Activated naive CD8-positive, alpha-beta T cell (primary cell): ENCODE data around the gene FBXW4.
A peak's percentile ranks its signal among the peaks of the same experiment; 100 is the strongest.

Source experiments
- H3K27ac Mint-ChIP-seq: one replicate; pipeline ENCODE4 v1.8.0; 2021; ENCODE audit warnings: mixed read lengths
- H3K27me3 Mint-ChIP-seq: one replicate; pipeline ENCODE4 v1.8.0; 2021; ENCODE audit warnings: mixed read lengths
- H3K36me3 Mint-ChIP-seq: one replicate; pipeline ENCODE4 v1.8.0; 2021; ENCODE audit warnings: mixed read lengths
- H3K4me1 Mint-ChIP-seq: one replicate; pipeline ENCODE4 v1.8.0; 2021; ENCODE audit warnings: low read depth, mixed read lengths
- H3K4me3 Mint-ChIP-seq: one replicate; pipeline ENCODE4 v1.8.0; 2021; ENCODE audit warnings: mild to moderate bottlenecking, mixed read lengths
- H3K9me3 Mint-ChIP-seq: one replicate; pipeline ENCODE4 v1.8.0; 2021; ENCODE audit warnings: low read depth, mixed read lengths

The FBXW4 gene

DNA sequence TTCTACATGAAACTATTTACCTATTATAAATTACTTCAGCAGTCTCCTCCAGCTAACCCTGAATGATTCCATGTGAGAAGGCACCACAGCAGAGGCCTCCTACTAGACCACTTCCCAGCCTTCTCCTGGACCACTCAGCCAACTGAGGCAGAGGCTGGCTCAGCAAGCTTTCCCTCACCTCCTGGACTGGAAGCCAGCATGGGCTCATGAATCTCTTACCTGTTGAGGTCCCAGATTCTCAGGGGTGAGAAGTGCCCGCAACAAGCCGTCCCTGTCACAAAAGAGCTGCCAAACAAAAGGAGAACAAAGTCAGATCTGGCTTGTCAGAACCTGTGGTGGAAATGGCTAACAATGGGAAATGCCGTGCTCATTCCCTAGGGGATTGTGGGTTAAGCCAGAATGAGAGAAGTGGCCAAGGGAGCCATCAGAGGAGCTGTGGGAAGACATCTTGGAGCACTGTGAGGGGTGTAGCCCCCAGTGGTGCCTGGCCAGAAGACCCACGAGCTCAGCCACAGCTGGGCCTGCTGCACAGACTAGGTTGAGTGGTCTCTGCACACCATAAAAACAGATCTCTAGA, 70.4 kb downstream of the FBXW4 start:
- no peak overlapping the region for H3K4me3 Mint-ChIP-seq
- no peaks in the 10 kb centered on the region for H3K9me3 Mint-ChIP-seq
- H3K36me3 Mint-ChIP-seq: peaks cover 5% of the 10 kb centered on the region
- no peak overlapping the region for H3K27ac Mint-ChIP-seq
- no peaks in the 10 kb centered on the region for H3K27me3 Mint-ChIP-seq
- H3K4me1 Mint-ChIP-seq: peaks cover 2% of the 10 kb centered on the region

DNA sequence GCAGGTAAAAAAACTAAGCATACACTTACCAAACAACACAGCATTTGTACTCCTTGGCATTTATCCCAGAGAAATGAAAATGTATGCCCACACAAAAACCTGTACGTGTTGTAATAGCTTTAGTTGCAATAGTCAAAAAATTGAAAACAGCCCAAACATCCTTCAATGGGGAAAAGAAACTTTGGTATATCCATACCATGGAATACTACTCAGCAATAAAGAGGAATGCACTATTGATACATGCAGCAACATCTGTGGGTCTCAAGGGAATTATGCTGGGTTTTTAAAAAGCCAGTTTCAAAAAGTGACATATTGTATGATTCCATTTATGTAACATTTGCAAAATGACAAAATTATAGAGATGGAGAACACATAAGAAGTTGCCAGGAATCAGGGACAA, 71.4 kb downstream of the FBXW4 start:
- H3K4me1 Mint-ChIP-seq: peaks cover 1% of the 10 kb centered on the region
- H3K9me3 Mint-ChIP-seq: no peaks in the 10 kb centered on the region
- no peak overlapping the region for H3K27ac Mint-ChIP-seq
- peaks cover 5% of the 10 kb centered on the region for H3K36me3 Mint-ChIP-seq
- H3K4me3 Mint-ChIP-seq: no peak overlapping the region
- H3K27me3 Mint-ChIP-seq: no peaks in the 10 kb centered on the region

DNA sequence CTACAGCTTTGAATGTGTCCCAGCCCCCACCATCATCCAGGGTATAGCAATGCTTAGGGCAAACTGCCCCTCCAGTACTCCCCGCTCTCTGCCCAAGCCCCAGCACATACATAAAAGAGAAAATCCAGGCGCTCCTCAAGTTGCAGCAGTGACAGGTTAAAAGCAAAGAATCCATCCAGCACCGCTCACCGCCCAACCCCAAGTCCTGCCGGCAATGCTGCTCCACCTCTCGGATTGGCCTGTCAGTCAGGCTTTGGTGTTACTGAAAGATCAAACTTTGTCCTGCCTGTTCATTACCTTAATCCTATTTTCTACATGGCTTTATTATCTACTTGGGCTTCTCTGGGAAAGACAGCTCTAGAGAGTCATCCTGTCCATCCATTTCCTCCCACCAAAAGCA, 75.0 kb downstream of the FBXW4 start:
- no peak overlapping the region for H3K4me3 Mint-ChIP-seq
- peaks cover 5% of the 10 kb centered on the region for H3K36me3 Mint-ChIP-seq
- H3K27ac Mint-ChIP-seq: peak overlapping the region; percentile 50
- H3K27me3 Mint-ChIP-seq: no peaks in the 10 kb centered on the region
- no peaks in the 10 kb centered on the region for H3K9me3 Mint-ChIP-seq
- no peaks in the 10 kb centered on the region for H3K4me1 Mint-ChIP-seq

DNA sequence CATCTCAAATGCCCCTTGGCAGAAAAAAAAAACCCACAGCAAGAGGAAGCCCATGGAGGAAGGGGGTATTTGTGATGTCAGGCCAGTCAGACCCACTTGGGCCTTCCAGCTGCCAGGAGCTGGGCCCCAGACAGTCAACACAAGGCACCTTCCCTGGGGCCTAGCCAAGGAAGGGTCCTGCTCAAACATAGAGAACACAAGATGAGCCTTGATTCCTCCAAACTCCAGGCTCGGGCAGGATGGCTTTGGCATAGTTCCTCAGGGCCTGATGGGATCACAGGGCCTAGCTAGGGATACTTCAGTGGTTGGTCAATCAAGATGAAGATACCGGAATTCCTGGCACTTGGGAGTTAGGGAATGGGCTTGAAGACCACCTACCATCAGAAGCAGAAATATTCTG, 76.1 kb downstream of the FBXW4 start:
- H3K9me3 Mint-ChIP-seq: no peaks in the 10 kb centered on the region
- no peak overlapping the region for H3K27ac Mint-ChIP-seq
- H3K4me3 Mint-ChIP-seq: no peak overlapping the region
- H3K4me1 Mint-ChIP-seq: no peaks in the 10 kb centered on the region
- H3K36me3 Mint-ChIP-seq: peaks cover 5% of the 10 kb centered on the region
- H3K27me3 Mint-ChIP-seq: no peaks in the 10 kb centered on the region

DNA sequence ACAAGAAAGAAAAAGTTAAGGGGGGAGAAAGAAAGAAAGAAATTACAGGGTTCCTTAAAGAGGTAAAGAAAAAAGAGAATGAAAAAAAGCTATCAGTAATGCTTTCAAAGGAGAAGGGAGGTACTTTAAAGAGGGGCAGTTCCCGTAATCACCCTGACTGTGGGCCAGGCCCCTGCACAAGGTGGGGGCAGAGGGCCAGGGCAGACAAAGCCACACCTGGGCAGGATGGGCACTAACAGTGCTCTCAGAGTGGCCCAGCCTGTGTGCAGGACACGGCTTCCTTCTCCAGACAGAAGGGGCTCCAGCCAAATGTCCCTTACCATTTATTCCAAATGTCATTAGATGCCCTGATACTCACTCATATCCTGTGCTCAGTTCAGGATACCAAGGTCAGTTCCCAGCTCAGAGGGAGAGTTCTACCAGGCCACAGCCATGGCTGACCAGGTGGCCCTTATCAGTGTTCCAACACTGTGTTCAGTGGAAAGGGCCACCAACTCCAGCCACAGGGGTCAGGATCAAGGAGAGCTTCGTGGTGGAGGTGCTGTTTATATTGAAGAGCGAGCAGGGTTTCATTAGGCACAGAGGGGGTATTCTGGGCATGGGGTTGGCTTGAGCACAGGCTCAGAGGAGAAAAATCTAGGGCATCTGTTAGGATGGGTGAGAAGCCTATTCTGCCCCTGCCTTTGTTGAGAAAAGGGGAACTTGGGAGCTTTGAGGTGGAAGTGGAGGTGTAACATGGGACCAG, 77.0 kb downstream of the FBXW4 start:
- Mint-ChIP-seq H3K36me3 (no peaks in the 10 kb centered on the region), H3K4me3 (no peak overlapping the region), H3K27ac (peak overlapping the region; percentile 81), H3K9me3 (no peaks in the 10 kb centered on the region), H3K4me1 (no peaks in the 10 kb centered on the region), H3K27me3 (no peaks in the 10 kb centered on the region)

DNA sequence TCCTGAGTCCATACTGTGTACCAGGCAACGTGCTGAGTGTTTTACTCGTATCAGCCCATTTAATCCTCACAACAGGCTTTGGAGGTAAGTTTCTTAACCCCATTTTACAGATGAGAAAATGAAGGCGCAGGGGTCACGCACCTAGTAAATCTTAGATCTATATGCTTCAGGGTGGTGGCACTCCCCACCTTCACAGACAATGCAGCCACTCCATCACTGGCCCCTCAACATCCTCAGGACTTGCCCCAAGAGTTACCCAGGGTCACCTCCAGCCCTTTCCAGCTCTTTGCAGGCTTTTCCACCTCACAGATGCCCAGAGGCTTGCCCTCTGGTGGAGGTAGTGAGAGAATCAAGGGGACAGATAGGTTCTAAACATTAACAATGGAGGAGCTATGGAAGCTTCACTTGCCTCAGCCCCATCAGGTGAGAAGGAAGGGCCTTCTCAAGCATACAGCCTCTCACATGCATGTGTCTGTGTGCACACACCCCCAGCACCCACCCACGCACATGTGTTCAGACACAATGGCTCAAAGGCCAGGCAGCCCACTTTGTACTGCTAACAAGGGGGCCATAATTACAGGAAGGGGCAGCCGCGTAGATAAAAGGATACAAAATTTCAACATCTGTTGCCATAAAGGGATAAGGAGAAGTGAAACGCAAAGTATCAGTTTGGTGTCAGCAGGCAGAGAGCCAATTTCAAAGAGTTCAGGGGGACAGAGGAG, 77.7 kb downstream of the FBXW4 start:
- peak overlapping the region; percentile 81 for H3K27ac Mint-ChIP-seq
- no peak overlapping the region for H3K4me3 Mint-ChIP-seq
- H3K9me3 Mint-ChIP-seq: no peaks in the 10 kb centered on the region
- H3K36me3 Mint-ChIP-seq: no peaks in the 10 kb centered on the region
- H3K4me1 Mint-ChIP-seq: no peaks in the 10 kb centered on the region
- no peaks in the 10 kb centered on the region for H3K27me3 Mint-ChIP-seq

DNA sequence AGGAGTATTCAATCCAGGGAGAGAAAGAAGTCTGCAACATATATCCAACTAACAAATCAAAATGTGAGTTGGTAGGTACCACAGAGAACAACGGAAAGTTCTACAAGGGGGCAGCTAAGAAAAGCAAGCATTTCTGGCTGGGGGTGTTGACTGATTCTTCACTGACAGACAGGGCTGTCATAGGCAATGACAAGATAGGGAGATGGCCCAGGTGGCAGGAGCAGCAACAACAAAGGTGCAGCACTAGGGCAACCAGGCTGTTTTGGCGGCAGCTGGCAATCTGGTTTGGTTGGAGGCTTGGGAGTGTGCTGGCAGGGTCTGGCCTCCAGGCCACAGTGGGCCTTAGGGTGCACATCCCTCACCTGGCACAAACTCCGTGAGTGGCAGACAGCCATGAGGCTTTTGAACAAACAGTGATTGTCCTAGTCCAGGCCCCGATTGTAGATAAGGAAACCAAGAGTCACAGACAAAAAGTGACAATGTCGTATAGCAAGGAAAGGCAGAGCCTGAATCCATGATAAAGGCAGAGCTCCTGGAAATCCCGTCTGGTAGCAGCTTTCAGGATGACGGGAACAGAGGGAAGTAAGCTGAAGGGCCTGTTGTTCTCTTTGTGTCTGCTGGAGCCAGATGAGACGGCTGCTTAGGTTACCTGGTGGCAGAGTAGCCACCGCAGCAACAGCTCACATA, 78.4 kb downstream of the FBXW4 start:
- H3K4me1 Mint-ChIP-seq: peaks cover 3% of the 10 kb centered on the region
- peak overlapping the region; percentile 41 for H3K27ac Mint-ChIP-seq
- H3K27me3 Mint-ChIP-seq: no peaks in the 10 kb centered on the region
- H3K4me3 Mint-ChIP-seq: no peak overlapping the region
- no peaks in the 10 kb centered on the region for H3K9me3 Mint-ChIP-seq
- H3K36me3 Mint-ChIP-seq: no peaks in the 10 kb centered on the region

DNA sequence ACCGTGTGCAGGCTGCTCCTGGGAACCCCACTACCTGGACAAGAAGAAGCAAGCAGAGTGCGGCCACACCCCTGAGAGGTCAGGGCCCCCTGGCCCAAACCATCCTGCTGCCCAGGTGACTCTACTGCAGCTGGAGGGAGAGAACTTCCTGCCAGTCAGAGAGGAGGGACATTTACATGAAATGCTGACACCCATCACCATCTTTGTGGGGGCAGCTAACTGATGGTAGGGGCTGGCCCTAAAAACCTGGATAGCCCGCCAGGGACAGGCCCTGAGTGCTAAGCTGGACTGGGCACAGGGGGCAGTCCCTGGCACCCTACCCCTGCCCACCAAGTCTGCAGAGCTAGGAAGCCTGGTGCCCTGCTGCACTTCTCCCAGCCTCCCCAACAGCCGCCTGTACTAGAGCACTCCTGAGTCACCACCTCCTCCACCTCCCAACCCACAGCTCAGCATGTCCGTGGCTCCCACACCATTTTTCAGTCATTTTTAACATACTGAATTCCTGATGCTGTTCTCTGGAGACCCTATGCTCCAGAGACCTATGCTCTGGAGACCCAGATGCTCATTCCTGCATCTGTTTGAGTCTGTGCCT, 79.3 kb downstream of the FBXW4 start:
- Mint-ChIP-seq H3K27me3 (no peaks in the 10 kb centered on the region), H3K4me3 (no peak overlapping the region), H3K27ac (no peak overlapping the region), H3K4me1 (peaks cover 3% of the 10 kb centered on the region), H3K9me3 (no peaks in the 10 kb centered on the region), H3K36me3 (no peaks in the 10 kb centered on the region)

DNA sequence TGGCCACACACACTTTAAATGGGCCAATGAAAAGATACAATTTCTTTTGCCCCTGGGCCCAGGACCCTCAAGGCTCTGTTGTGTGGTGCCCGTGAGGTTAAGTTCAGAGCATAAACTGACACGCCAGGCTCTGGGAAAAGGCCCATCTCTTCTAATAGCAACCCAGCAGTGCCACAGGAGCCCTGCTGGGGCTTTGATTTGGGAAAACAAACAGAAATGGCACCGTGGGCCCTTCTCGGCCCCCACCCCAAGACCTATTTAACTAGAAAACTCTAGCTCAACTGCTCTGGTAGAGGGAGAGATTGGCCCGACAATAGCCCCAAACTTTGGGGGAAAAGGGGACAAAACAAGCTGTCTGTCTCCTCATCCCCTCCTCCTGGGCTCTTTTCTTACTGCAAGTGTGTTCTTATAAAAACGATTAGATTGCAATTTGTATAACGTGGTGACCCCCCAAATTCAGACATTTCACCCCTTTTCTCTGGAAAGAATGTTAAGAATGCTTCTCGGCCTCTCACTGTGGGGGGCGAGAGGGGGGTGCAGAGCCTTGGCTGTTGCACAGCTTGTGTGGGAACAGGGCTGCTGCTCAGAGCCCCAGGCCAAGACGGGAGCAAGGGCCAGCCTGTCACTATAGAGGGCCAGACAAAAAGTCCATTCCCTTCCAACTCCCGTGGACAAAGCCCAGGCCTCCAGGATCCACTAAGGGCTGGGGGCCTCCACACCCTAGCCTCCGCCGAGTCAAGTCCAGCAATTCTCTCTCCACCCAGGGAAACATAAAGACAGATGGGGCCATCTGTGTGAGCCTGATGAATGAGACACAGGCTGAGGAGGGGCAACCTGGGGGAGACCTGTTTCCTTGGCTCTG, 80.1 kb downstream of the FBXW4 start:
- Mint-ChIP-seq H3K4me1 (peaks cover 3% of the 10 kb centered on the region), H3K4me3 (no peak overlapping the region), H3K36me3 (no peaks in the 10 kb centered on the region), H3K27ac (no peak overlapping the region), H3K9me3 (no peaks in the 10 kb centered on the region), H3K27me3 (no peaks in the 10 kb centered on the region)

DNA sequence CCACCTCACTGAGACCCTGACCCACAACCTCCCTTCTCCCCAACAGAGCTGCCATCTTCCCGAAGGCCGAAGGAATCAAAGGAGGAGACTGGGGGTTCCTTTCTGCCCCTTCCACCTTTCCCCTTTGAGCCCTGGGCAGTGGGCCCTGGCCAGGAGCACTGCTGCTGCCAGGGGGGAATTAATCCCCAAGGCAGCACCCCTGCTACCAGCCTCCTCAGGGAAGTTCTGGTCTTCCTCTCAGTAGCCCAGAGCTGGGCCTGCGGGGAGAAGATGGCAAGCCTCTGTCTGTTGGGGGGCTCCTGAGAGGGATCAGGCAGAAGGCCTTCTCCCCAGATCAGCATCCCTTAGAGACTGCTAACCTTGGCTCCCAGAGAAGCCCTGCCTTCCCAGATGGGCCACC, 81.3 kb downstream of the FBXW4 start:
- Mint-ChIP-seq H3K27ac (peak overlapping the region; percentile 22), H3K27me3 (no peaks in the 10 kb centered on the region), H3K4me3 (no peak overlapping the region), H3K9me3 (no peaks in the 10 kb centered on the region), H3K36me3 (no peaks in the 10 kb centered on the region), H3K4me1 (peaks cover 3% of the 10 kb centered on the region)

DNA sequence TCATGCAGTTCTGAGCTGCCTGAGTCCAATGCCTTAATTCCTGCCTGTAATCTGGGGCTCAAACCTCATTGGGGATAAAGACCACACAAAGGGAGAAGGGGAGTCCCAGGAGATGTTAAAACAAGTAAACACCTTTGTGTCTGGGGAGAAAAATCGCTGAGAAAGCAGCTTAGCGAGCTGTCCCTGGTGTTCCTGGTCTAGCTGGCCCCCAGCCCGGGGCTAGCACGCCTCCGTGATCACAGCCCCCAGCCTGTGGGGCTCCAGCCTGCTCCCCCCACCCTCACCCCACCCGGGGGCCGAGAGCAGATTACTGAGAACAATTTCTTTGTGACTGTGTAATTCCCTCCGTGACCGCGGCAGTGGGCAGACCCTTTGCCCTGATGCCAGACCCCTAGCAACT, 82.1 kb downstream of the FBXW4 start:
- no peaks in the 10 kb centered on the region for H3K9me3 Mint-ChIP-seq
- H3K27ac Mint-ChIP-seq: no peak overlapping the region
- no peaks in the 10 kb centered on the region for H3K27me3 Mint-ChIP-seq
- H3K36me3 Mint-ChIP-seq: no peaks in the 10 kb centered on the region
- peaks cover 3% of the 10 kb centered on the region for H3K4me1 Mint-ChIP-seq
- no peak overlapping the region for H3K4me3 Mint-ChIP-seq

DNA sequence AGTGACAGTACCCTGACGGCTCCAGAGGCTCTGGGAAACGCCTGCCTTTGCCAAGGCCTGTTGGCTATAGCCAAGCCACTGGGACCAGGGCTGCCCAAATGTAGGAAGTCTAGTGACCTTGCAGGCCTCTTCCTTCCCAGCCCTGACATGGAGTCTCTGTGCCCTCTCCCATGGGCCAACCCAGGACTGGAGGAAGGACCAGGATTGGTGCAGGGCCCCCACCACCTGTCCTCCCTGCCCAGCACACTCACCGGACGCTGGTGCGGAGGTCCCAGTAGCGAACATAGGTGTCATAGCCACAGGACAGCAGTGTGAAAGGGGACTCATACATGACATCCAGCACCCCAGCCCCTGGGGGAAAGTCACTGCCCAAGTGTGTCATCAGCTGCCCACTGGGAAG, 82.9 kb downstream of the FBXW4 start:
- no peak overlapping the region for H3K27ac Mint-ChIP-seq
- H3K4me1 Mint-ChIP-seq: peaks cover 3% of the 10 kb centered on the region
- H3K36me3 Mint-ChIP-seq: no peaks in the 10 kb centered on the region
- H3K4me3 Mint-ChIP-seq: no peak overlapping the region
- H3K27me3 Mint-ChIP-seq: no peaks in the 10 kb centered on the region
- no peaks in the 10 kb centered on the region for H3K9me3 Mint-ChIP-seq

DNA sequence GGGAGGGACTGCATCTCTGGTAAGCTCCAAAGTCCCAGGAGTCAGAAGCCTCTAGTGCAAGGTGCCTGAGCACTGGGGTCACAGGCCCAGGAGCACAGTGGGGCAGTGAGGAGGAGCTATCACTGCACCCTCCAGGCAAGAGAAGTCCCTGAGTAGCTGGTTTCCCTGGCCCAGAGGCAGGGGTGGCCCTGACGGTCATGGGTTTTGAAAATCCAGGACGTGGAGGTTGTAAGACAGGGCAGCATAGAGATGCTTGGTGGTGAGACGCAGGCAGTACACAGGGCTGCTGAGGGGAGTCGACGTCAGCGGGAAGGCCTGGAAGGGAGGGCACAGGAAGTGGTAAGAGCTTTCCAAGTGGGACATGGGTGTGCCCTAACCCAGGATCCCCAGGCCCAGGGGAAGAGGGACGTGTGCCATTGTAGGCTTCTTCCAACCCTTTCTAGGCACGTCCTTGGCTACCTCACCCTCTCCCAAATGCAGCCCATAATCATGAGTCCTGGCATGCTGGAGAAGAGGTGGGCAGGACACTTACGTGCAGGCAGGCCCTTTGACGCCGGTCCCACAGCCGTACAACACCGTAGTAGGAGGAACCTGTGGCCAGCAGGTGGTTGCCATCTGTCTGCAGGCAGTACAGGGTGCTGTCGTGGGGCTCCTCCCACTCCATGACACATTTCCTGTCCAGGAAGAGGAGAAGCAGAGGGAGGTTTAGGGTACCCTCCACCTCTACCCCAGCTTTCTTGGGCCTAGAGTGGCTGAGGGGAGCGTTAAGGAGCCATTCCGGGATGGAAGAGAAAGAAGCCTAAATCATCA, 83.7 kb downstream of the FBXW4 start:
- H3K4me3 Mint-ChIP-seq: no peak overlapping the region
- no peaks in the 10 kb centered on the region for H3K9me3 Mint-ChIP-seq
- no peaks in the 10 kb centered on the region for H3K27me3 Mint-ChIP-seq
- H3K27ac Mint-ChIP-seq: peak overlapping the region; percentile 58
- no peaks in the 10 kb centered on the region for H3K36me3 Mint-ChIP-seq
- peaks cover 3% of the 10 kb centered on the region for H3K4me1 Mint-ChIP-seq
